ENCODE measurements around the gene KDM7A. TPM values are rescaled to one million over a fixed set of nuclear protein-coding genes. Genes with fewer than 3 reads are reported as not detected.
A peak's percentile ranks its signal among the peaks of the same experiment; 100 is the strongest.

Gene KDM7A
- total and polyA plus RNA-seq, 2 of the 4 experiments (the other 2 are of a cell fraction), result 1.5 to 2.3 TPM

GRCh38 chr7:140170375-140170774 lies 6.4 kb downstream of the KDM7A start:
- dilution Hi-C loops (cut with HindIII; ENCODE audit: low sequenced_read_pairs, unreplicated experiment) (no loop called here), in situ Hi-C loops (cut with MboI; ENCODE audit: low sequenced_read_pairs) (loop anchor here (10.0 kb wide), 1 partner anchor 154 kb away; no protein-coding TSS in a partner anchor), intact Hi-C loops (cut with micrococcal nuclease) (no loop called here)
- no peak overlapping the region for H2BK5ac ChIP-seq (ENCODE audit: low read depth, low read length, poor library complexity, severe bottlenecking)
- no peak overlapping the region for H3K18ac ChIP-seq (ENCODE audit: low read depth, low read length)
- H2BK20ac ChIP-seq (ENCODE audit: low read depth, low read length), result no peak overlapping the region
- no peak overlapping the region for H3K4me3 ChIP-seq (ENCODE audit: insufficient read depth, low read depth, low read length)
- WGBS, 2 experiments (ENCODE audit: extremely low coverage in 2 of 2, insufficient read length in 1 of 2), result 93% methylated on average over 3 of the region's 4 CpGs; no CpG with 5 or more reads in 1 of the 2 experiments
- H2AK9ac ChIP-seq (replicated peaks; ENCODE audit: low read depth, low read length, poor library complexity), result peak overlapping the region; percentile 86
- no peaks in the 10 kb centered on the region for H3K27me3 ChIP-seq (ENCODE audit: control insufficient read depth, insufficient read depth, low read length)
- H3K4me1 ChIP-seq (ENCODE audit: control insufficient read depth, insufficient read depth, low read length), result peaks cover 2% of the 10 kb centered on the region; the same call in 1 of the 2 replicates
- no peak overlapping the region for H2BK15ac ChIP-seq (ENCODE audit: low read depth, low read length)
- no peaks in the 10 kb centered on the region for H3K36me3 ChIP-seq (ENCODE audit: control insufficient read depth, insufficient read depth, low read length)
- H4K91ac ChIP-seq (ENCODE audit: insufficient read depth, low read depth, low read length), result no peak overlapping the region
- no peak overlapping the region for H3K56ac ChIP-seq (ENCODE audit: extremely low read depth, insufficient read depth, low read length)
- ChIA-PET POLR2A (ENCODE audit: unreplicated experiment) (no interaction called here), CTCF (no interaction called here)
- H2AFZ ChIP-seq (replicated peaks; ENCODE audit: low read length, poor library complexity), result no peak overlapping the region
- no TSS peak for BruUV-seq (replicated peaks)
- H3K27ac ChIP-seq (ENCODE audit: insufficient read depth, low read length), result no peak overlapping the region
- ATAC-seq (ENCODE audit: low read depth) (no peak), DNase-seq (no peak)
- H3K9ac ChIP-seq (ENCODE audit: low read depth, low read length), result no peak overlapping the region
- peaks cover 5% of the 10 kb centered on the region; the same call in 1 of the 2 replicates for H4K20me1 ChIP-seq (ENCODE audit: insufficient read depth, low read length)
- H2AK5ac ChIP-seq (ENCODE audit: low read depth, low read length), result no peak overlapping the region
- no peak overlapping the region for H4K8ac ChIP-seq (ENCODE audit: low read depth in 2 of 2, low read length in 2 of 2)
- 0 out of 2 replicates have a peak overlapping the region, but pooled peaks have one; percentile 23 for H3K14ac ChIP-seq (replicated peaks; ENCODE audit: low read depth, low read length)
- no peaks in the 10 kb centered on the region for H3K9me3 ChIP-seq (ENCODE audit: control insufficient read depth, insufficient read depth, low read length)
- H3K9me1 ChIP-seq (ENCODE audit: insufficient read depth, low read length), result peaks cover 5% of the 10 kb centered on the region; the same call in 1 of the 2 replicates
- TF ChIP-seq CHD1 (IDR thresholded peaks at IDR 0.05; ENCODE audit: low read depth, low read length) (no peak), FOS (IDR thresholded peaks at IDR 0.05; ENCODE audit: low read depth, low read length) (no peak), POLR2A (IDR thresholded peaks at IDR 0.05; ENCODE audit: low read depth, low read length) (no peak), RAD21 (IDR thresholded peaks at IDR 0.05; ENCODE audit: low read length) (no peak), RCOR1 (IDR thresholded peaks at IDR 0.05; ENCODE audit: insufficient replicate concordance, low read length) (no peak), NFE2L2 (IDR thresholded peaks at IDR 0.05; ENCODE audit: low read depth, low read length) (no peak), SMC3 (IDR thresholded peaks at IDR 0.05; ENCODE audit: low read depth, low read length) (no peak), CEBPB (IDR thresholded peaks at IDR 0.05; ENCODE audit: low read depth, low read length) (no peak)
- H4K5ac ChIP-seq (ENCODE audit: low read depth, low read length), result no peak overlapping the region
- no peak overlapping the region for H3K4ac ChIP-seq (ENCODE audit: low read depth, low read length)
- peak overlapping the region; percentile 20 for H3K23ac ChIP-seq (ENCODE audit: low read depth, low read length)
- no peak overlapping the region for H3K4me2 ChIP-seq (ENCODE audit: low read depth, low read length)
- no peak overlapping the region; the same call in 1 of the 2 replicates for H2BK120ac ChIP-seq (ENCODE audit: low read depth, low read length)
- peaks cover 17 to 41% of the 10 kb centered on the region in 2 experiments for H3K79me1 ChIP-seq (ENCODE audit: low read depth in 1 of 2, low read length in 2 of 2)
